WTC11 (cell line): ENCODE results near the gene SIPA1L3. TPM values are rescaled to one million over a fixed set of nuclear protein-coding genes. Genes with fewer than 3 reads are reported as not detected.

Experiments
- ATAC-seq: fragments of 200-7000 bp; cut with Tn5 transposase; 2 replicates; pipeline ENCODE4 v1.10.0; 2021; ENCODE audit warnings: mild to moderate bottlenecking, moderate library complexity
- CTCF ChIA-PET: fragments of 300-600 bp; sonication (Branson Sonifier 250); formaldehyde crosslinking; loops from one replicate; lab custom pipeline; 2021; ENCODE audit warnings: antibody characterized with exemption; lab: Charles Lee
- POLR2A ChIA-PET: fragments of 350-600 bp; sonication (Branson Sonifier 250); formaldehyde crosslinking; loops from one replicate; lab custom pipeline; 2021; ENCODE audit warnings: antibody characterized with exemption; lab: Charles Lee
- DNase-seq: peaks from one replicate; pipeline ENCODE4 v3.0.0; 2021; ENCODE audit warnings: low spot score
- H3K27ac Mint-ChIP-seq: 2 replicates; pipeline ENCODE4 v1.8.0; 2021; ENCODE audit warnings: mixed read lengths
- H3K27me3 Mint-ChIP-seq: 2 replicates; pipeline ENCODE4 v1.8.0; 2021; ENCODE audit warnings: low read depth, mild to moderate bottlenecking, moderate library complexity, mixed read lengths
- H3K36me3 Mint-ChIP-seq: 2 replicates; pipeline ENCODE4 v1.8.0; 2021; ENCODE audit warnings: mixed read lengths
- H3K4me1 Mint-ChIP-seq: 2 replicates; pipeline ENCODE4 v1.8.0; 2022; ENCODE audit warnings: mixed read lengths
- H3K4me3 Mint-ChIP-seq: 2 replicates; pipeline ENCODE4 v1.8.0; 2021; ENCODE audit warnings: mild to moderate bottlenecking, moderate library complexity, mixed read lengths
- H3K9me3 Mint-ChIP-seq: 2 replicates; pipeline ENCODE4 v1.8.0; 2021; ENCODE audit warnings: mixed read lengths
- ARID4B ChIP-seq: sonication (generic); formaldehyde crosslinking; IDR thresholded peaks from 2 replicates; pipeline ENCODE4 v1.8.0; 2023; ENCODE audit warnings: missing genetic modification reagents, mild to moderate bottlenecking, borderline replicate concordance
- CTCF ChIP-seq: fragments of 200-600 bp; IDR thresholded peaks from 2 replicates; pipeline ENCODE4 v1.8.0; 2022; ENCODE audit warnings: antibody characterized with exemption
- ESRRA ChIP-seq: sonication (generic); formaldehyde crosslinking; IDR thresholded peaks from 2 replicates; pipeline ENCODE4 v1.8.1; 2022; ENCODE audit warnings: mild to moderate bottlenecking, missing genetic modification reagents, borderline replicate concordance
- FOXJ3 ChIP-seq: sonication (generic); formaldehyde crosslinking; IDR thresholded peaks from 2 replicates; pipeline ENCODE4 v1.9.0; 2021; ENCODE audit warnings: missing genetic modification reagents, mild to moderate bottlenecking, borderline replicate concordance
- FOXP1 ChIP-seq: sonication (generic); formaldehyde crosslinking; IDR thresholded peaks from 2 replicates; pipeline ENCODE4 v1.8.0; 2022; ENCODE audit warnings: missing genetic modification reagents, mild to moderate bottlenecking, moderate library complexity, borderline replicate concordance
- FOXP4 ChIP-seq: sonication (generic); formaldehyde crosslinking; IDR thresholded peaks from 2 replicates; pipeline ENCODE4 v1.8.0; 2022; ENCODE audit warnings: mild to moderate bottlenecking, missing genetic modification reagents
- HMGA2 ChIP-seq: fragments of 250-450 bp; sonication (Bioruptor Pico); IDR thresholded peaks from 2 replicates; pipeline ENCODE4 v1.4.0; 2021; ENCODE audit warnings: mild to moderate bottlenecking, moderate library complexity
- IRF2 ChIP-seq: sonication (generic); formaldehyde crosslinking; IDR thresholded peaks from 2 replicates; pipeline ENCODE4 v1.8.0; 2022; ENCODE audit warnings: low read depth, missing genetic modification reagents, borderline replicate concordance
- NR3C1 ChIP-seq: sonication (generic); formaldehyde crosslinking; conservative IDR thresholded peaks from 2 replicates; pipeline ENCODE4 v1.8.1; 2023; ENCODE audit warnings: low read depth, mild to moderate bottlenecking, missing genetic modification reagents
- OVOL2 ChIP-seq: fragments of 250-450 bp; sonication (Bioruptor Pico); IDR thresholded peaks from 2 replicates; pipeline ENCODE4 v1.9.0; 2021; ENCODE audit warnings: mild to moderate bottlenecking, borderline replicate concordance
- PRDM15 ChIP-seq: sonication (generic); formaldehyde crosslinking; IDR thresholded peaks from 2 replicates; pipeline ENCODE4 v1.8.0; 2022; ENCODE audit warnings: missing genetic modification reagents
- RELA ChIP-seq: sonication (generic); formaldehyde crosslinking; IDR thresholded peaks from 2 replicates; pipeline ENCODE4 v1.8.1; 2022; ENCODE audit warnings: missing genetic modification reagents, mild to moderate bottlenecking, borderline replicate concordance
- SMAD4 ChIP-seq: sonication (generic); formaldehyde crosslinking; IDR thresholded peaks from 2 replicates; pipeline ENCODE4 v1.8.0; 2022; ENCODE audit warnings: mild to moderate bottlenecking, missing genetic modification reagents
- USF2 ChIP-seq: sonication (generic); formaldehyde crosslinking; IDR thresholded peaks from 2 replicates; pipeline ENCODE4 v1.8.1; 2023; ENCODE audit warnings: mild to moderate bottlenecking, missing genetic modification reagents, moderate library complexity
- ZBTB43 ChIP-seq: sonication (generic); formaldehyde crosslinking; IDR thresholded peaks from 2 replicates; pipeline ENCODE4 v1.8.1; 2023; ENCODE audit warnings: mild to moderate bottlenecking, missing genetic modification reagents
- ZNF263 ChIP-seq: sonication (generic); formaldehyde crosslinking; IDR thresholded peaks from 2 replicates; pipeline ENCODE4 v1.8.1; 2022; ENCODE audit warnings: low read depth, mild to moderate bottlenecking, moderate library complexity, missing genetic modification reagents
- total RNA-seq: library from RNA; stranded (reverse); gene quantifications from 3 replicates; pipeline ENCODE4 v1.2.3, GENCODE V29; 2021
- TF ChIP-seq, protein P1 (sequence below): sonication (generic); formaldehyde crosslinking; IDR thresholded peaks from 2 replicates; pipeline ENCODE4 v1.8.0; 2022; ENCODE audit warnings: mild to moderate bottlenecking, missing genetic modification reagents
- TF ChIP-seq, protein P2 (sequence below): fragments of 250-450 bp; sonication (Bioruptor Pico); conservative IDR thresholded peaks from 2 replicates; pipeline ENCODE4 v1.9.0; 2021; ENCODE audit warnings: mild to moderate bottlenecking

The SIPA1L3 gene
- total RNA-seq, 1 experiment from 2014 or later, result 41.5 TPM

GRCh38 chr19:38143847-38144246, 236.8 kb downstream of the SIPA1L3 start (continued):
- no peak for TF ChIP-seq ARID4B (CRISPR knock-in tag)
- no peak for TF ChIP-seq IRF2 (CRISPR knock-in tag)
- TF ChIP-seq FOXP1, result no peak
- no peak for TF ChIP-seq CTCF
- TF ChIP-seq ZNF263, result no peak
- no peak for TF ChIP-seq PRDM15 (CRISPR knock-in tag)

DNA sequence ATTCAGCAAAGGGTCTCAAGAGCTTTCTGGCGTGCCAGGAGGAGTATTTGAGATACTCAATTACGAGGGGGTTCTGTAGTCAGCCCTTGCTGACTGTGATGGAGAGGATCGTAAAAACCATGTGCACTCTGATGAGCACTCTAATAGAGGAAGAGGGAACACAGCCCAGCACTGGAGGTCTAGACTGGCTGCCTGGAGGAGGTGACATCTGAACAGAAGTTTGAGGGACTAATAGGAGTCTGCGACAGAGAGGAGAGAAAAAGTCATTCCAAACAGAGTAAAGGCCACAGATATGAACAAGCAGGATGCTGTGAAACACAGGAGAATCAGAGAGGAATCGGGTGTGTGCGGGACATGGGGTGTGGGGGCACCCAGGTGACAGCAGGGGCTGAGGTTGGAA, 237.7 kb downstream of the SIPA1L3 start:
- H3K36me3 Mint-ChIP-seq, result peaks cover 11% of the 10 kb centered on the region
- no peak overlapping the region for H3K4me3 Mint-ChIP-seq
- ATAC-seq (no peak), DNase-seq (no peak)
- no peak overlapping the region for H3K27ac Mint-ChIP-seq
- no peaks in the 10 kb centered on the region for H3K9me3 Mint-ChIP-seq
- H3K27me3 Mint-ChIP-seq, result no peaks in the 10 kb centered on the region
- CTCF ChIA-PET, result interaction anchor here (1.1 to 7.0 kb wide), 7 partner anchors 8 to 239 kb away, joined by 3 to 88 read pairs (median 8); partner anchors contain the start of genes SIPA1L3 and WDR87
- no peaks in the 10 kb centered on the region for H3K4me1 Mint-ChIP-seq
- POLR2A ChIA-PET, result interaction anchor here (0.7 kb wide), 1 partner anchor 33 kb away, joined by 5 read pairs; no protein-coding TSS in a partner anchor
- TF ChIP-seq FOXJ3 (CRISPR knock-in tag) (no peak), OVOL2 (CRISPR knock-in tag) (no peak), HMGA2 (no peak), SMAD4 (CRISPR knock-in tag) (no peak), ZBTB43 (CRISPR knock-in tag) (no peak), ESRRA (CRISPR knock-in tag) (no peak), FOXP4 (no peak), RELA (CRISPR knock-in tag) (no peak), USF2 (CRISPR knock-in tag) (no peak), NR3C1 (CRISPR knock-in tag) (no peak)
- TF ChIP-seq, protein P1, sequence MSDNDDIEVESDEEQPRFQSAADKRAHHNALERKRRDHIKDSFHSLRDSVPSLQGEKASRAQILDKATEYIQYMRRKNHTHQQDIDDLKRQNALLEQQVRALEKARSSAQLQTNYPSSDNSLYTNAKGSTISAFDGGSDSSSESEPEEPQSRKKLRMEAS (CRISPR knock-in tag), result no peak
- TF ChIP-seq, protein P2, sequence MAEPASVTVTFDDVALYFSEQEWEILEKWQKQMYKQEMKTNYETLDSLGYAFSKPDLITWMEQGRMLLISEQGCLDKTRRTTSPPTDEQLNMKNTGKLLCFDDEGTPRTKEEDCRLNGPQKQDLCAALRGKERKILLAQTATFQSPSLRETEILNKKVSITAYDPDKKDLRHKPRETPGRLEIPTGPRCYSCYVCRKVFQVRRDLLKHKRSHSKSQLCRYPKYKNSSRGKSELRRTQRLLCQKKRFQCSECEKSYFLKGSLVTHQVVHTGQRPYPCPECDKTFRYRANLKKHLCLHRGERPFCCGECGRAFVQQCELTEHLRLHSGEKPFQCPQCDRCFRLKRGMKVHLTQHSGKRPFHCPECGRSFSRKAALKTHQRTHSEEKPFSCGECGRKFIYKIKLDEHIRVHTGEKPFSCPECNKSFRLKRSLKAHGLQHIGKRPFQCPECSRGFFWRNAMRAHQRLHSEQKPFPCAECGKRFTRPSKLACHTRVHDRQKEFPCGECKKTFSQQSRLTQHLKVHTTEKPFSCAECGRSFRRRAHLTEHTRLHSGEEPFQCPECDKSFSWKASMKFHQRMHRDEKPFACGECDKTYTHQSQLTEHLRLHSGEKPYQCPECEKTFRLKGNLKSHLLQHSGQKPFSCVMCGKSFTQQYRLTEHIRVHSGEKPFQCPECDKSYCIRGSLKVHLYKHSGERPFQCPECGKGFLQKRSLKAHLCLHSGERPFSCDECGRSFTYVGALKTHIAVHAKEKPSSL (CRISPR knock-in tag), result no peak
